Measurements from ENCODE around the gene RNF14.
"Not testable (repeated sequence)": the region's sequence is repeated elsewhere in the genome, so short reads cannot be mapped to it uniquely, and the experiment has no call there.

Gene RNF14

DNA sequence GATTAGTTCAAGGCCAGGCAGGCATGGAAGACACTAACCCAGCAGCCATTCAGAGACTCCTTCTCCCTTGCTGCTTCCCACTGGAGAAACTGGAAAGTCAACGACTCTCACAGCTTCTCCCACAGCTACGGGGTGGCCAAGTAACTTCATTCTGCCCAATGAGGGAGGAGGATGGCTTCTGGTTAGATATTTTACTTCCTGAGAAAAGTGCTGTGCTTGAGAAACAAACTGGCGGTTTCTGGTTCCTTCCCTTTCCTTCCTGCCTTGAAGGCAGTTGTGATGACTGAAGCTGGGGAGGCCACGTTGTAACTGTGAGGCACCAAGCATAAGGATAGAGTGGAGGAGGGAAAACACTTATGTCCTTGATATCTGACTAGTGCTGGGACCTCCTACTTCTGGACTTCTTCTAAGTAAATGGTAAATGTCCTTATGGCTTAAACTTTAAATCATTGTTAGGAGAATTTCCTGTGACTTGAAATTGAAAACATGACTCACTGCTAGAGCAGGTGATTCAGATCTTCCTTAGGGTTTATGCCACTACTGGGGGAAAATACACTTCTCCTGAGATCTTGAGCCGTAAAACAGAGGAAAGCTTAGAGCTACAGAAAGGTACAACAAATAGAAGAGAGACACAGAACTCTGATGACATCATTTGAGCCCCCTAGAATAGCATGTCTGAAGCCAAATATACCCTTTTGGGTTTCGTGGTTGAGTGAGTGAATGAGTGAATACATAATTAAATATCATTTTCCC is 47.1 kb downstream of the RNF14 start:
- no peak for DNase-seq (ENCODE audit: low read depth in 2 of 2)

GRCh38 chr5:142016556-142016955 is 47.7 kb downstream of the RNF14 start:
- DNase-seq (ENCODE audit: low read depth in 2 of 2) = no peak

DNA sequence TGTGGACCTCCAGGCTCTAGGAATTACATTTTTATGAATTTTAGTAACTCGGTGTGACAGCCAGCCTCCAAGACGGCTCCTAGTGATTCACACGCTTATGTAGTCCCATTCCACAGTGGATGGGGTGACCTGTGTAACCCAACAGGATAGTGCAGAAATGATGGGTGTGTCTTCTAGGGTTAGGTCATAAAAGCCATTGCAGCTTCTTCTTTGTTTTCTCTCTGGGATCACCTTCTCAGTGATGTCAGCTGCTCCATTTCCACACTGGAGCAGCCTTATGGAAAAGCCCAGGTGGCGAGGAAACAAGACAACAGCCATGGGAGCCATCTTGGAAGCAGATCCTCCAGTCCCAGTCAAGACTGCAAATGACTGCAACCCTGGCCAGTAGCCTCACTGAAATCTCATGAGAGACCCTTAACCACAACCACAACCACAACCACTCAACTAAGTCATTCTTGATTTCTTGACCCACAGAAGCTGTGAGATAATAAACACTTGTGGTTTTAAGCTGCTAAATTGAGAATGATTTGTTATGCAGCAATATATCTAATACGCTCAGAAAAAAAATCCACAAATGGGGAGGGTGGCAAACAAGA is 49.0 kb downstream of the RNF14 start:
- DNase-seq (ENCODE audit: low read depth in 2 of 2) = no peak

- DNase-seq (ENCODE audit: low read depth in 2 of 2) = no peak
Observed at GRCh38 chr5:142020122-142020659, 51.3 kb downstream of the RNF14 start.

- no peak for DNase-seq (ENCODE audit: low read depth in 2 of 2)
Observed at GRCh38 chr5:142023836-142024235, 54.9 kb downstream of the RNF14 start.

DNA sequence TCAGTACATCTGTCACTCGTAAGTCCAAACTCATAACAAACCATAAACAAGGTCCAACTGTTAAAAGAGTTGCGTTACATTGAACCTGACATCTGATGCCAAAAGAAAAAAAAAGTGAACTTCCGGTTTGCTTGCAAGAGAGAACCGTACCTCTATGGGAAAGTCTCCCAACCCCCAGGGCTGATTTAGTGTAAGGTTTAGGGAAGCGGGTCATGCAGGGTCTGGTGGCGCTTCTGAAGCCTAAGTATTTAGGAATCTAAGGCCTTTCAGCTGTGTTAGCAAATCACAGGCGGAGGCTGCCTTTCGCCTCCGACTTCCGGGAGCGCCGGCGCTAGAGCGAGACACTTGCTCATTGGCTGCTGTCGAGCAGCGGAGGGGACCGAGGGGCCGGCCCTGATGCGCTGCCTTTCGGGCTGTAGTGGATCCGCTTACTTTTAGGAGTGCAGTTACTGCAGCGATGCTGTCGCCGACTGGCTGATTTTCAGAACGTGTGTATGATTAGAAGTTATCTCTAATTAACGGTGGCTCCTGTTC is 55.9 kb downstream of the RNF14 start:
- peak; percentile 72 to 82 for DNase-seq (ENCODE audit: low read depth in 2 of 2)

DNA sequence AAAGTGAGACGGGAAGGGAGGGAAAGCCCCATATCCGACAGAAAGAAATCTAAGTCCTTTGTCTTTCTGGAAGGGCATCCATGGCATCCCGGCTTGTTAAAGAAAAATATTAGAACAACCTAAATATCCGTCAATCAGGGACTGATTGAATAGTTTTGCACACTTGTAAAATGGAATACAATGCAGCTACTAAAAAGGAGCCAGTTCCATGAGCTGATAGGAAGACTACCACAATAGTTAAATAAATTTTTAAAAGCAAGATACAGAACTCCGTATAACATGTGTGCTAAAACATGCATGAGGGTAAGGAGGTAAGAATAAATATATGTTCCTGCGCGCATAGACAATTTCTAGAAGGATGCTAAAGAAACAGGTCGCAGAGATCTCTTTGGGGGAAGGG is 56.7 kb downstream of the RNF14 start:
- DNase-seq (ENCODE audit: low read depth in 2 of 2) = no peak

DNA sequence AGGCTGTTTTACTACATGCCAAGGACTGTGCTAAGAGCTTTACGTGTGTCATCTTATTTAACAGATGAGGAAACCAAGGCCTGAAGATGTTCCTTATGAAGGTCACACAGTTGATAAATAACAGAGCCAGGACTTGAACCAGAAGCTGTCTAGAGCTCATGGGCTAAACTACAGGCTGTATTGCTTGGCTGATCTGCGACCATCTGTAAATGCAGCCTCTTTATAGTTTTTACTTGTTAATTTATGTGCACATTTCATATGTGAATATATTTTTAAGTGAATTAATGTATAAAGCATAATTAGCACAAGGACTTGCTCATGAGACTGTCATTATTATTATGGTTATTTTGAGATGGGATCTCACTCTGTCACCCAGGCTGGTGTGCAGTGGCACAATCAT is 63.2 kb downstream of the RNF14 start:
- DNase-seq (ENCODE audit: low read depth in 2 of 2) = no peak

GRCh38 chr5:142032747-142033631 is 64.1 kb downstream of the RNF14 start:
- no peak for DNase-seq (ENCODE audit: low read depth in 2 of 2)

GRCh38 chr5:142033632-142034567 is 65.0 kb downstream of the RNF14 start:
- DNase-seq (ENCODE audit: low read depth in 2 of 2) = not testable (repeated sequence)

GRCh38 chr5:142034994-142035393 is 66.1 kb downstream of the RNF14 start:
- DNase-seq (ENCODE audit: low read depth in 2 of 2) = no peak

GRCh38 chr5:142036918-142037317 is 68.0 kb downstream of the RNF14 start:
- DNase-seq (ENCODE audit: low read depth in 2 of 2) = no peak

DNA sequence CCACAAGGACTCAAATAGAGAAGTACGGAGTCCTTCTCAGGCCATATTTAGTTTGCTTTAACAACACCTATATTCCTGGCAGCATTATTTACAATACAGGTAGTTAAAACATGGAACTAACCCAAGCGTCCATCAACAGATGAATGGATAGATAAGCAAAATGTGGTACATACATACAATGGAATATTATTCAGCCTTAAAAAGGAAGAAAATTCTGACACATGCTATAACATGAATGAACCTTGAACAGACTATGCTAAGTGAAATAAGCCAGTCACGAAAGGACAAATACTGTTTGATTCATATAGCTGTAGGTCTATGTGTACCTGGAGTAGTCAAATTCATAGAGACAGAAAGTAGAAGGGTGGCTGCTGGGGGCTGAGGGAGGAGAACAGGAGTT is 68.7 kb downstream of the RNF14 start:
- not testable (repeated sequence) for DNase-seq (ENCODE audit: low read depth in 2 of 2)

- DNase-seq (ENCODE audit: low read depth in 2 of 2) = no peak
Observed at GRCh38 chr5:142038735-142039134, 69.8 kb downstream of the RNF14 start.
